SK-N-SH treated with all-trans-retinoic acid at 6 μM for 48 hours (cell line): ENCODE data around the gene SMARCA4.

Source experiments
- ATAC-seq: fragments of 200-7000 bp; cut with Tn5 transposase; 3 replicates; pipeline ENCODE4 v1.9.1; 2020; ENCODE audit warnings: mild to moderate bottlenecking, moderate library complexity
- ARNTL ChIP-seq: fragments of 450-650 bp; formaldehyde crosslinking; IDR thresholded peaks from 2 replicates; pipeline ENCODE4 v1.5.0; 2020; ENCODE audit warnings: low read depth, mild to moderate bottlenecking, moderate library complexity, borderline replicate concordance
- BACH2 ChIP-seq: fragments of 250-450 bp; sonication (Bioruptor Pico); IDR thresholded peaks from 2 replicates; pipeline ENCODE4 v1.9.0; 2021; ENCODE audit warnings: mild to moderate bottlenecking, borderline replicate concordance
- CSDC2 ChIP-seq: fragments of 250-450 bp; sonication (Bioruptor Pico); IDR thresholded peaks from 2 replicates; pipeline ENCODE4 v1.5.0; 2020; ENCODE audit warnings: mild to moderate bottlenecking, moderate library complexity
- CSRNP3 ChIP-seq: fragments of 250-450 bp; sonication (Bioruptor Pico); IDR thresholded peaks from 2 replicates; pipeline ENCODE4 v1.5.1; 2021; ENCODE audit warnings: mild to moderate bottlenecking, moderate library complexity
- ESRRG ChIP-seq: fragments of 250-450 bp; sonication (Bioruptor Pico); IDR thresholded peaks from 2 replicates; pipeline ENCODE4 v1.6.1; 2021; ENCODE audit warnings: mild to moderate bottlenecking
- GLIS3 ChIP-seq: fragments of 250-450 bp; sonication (Bioruptor Pico); IDR thresholded peaks from 2 replicates; pipeline ENCODE4 v1.5.0; 2020; ENCODE audit warnings: mild to moderate bottlenecking, moderate library complexity
- ISL1 ChIP-seq: fragments of 250-450 bp; sonication (Bioruptor Pico); IDR thresholded peaks from 2 replicates; pipeline ENCODE4 v2.1.2; 2022; ENCODE audit warnings: mild to moderate bottlenecking, moderate library complexity
- OSR1 ChIP-seq: fragments of 250-450 bp; sonication (Bioruptor Pico); IDR thresholded peaks from 2 replicates; pipeline ENCODE4 v1.8.0; 2022; ENCODE audit warnings: moderate library complexity, mild to moderate bottlenecking, inconsistent platforms
- PATZ1 ChIP-seq: fragments of 250-450 bp; sonication (Bioruptor Pico); IDR thresholded peaks from 2 replicates; pipeline ENCODE4 v1.8.0; 2020; ENCODE audit warnings: mild to moderate bottlenecking, moderate library complexity, borderline replicate concordance
- POU6F1 ChIP-seq: fragments of 250-450 bp; sonication (Bioruptor Pico); IDR thresholded peaks from 2 replicates; pipeline ENCODE4 v1.8.0; 2021; ENCODE audit warnings: low read depth, mild to moderate bottlenecking, moderate library complexity, borderline replicate concordance
- PPARA ChIP-seq: fragments of 250-450 bp; sonication (Bioruptor Pico); IDR thresholded peaks from 2 replicates; pipeline ENCODE4 v1.5.0; 2020; ENCODE audit warnings: mild to moderate bottlenecking, borderline replicate concordance
- RARB ChIP-seq: fragments of 250-450 bp; sonication (Bioruptor Pico); IDR thresholded peaks from 2 replicates; pipeline ENCODE4 v1.8.0; 2021; ENCODE audit warnings: mild to moderate bottlenecking, moderate library complexity
- SNAI2 ChIP-seq: fragments of 250-450 bp; sonication (Bioruptor Pico); IDR thresholded peaks from 2 replicates; pipeline ENCODE4 v1.5.0; 2020; ENCODE audit warnings: mild to moderate bottlenecking, moderate library complexity
- TCF4 ChIP-seq: fragments of 250-450 bp; sonication (Bioruptor Pico); IDR thresholded peaks from 2 replicates; pipeline ENCODE4 v1.8.0; 2021; ENCODE audit warnings: mild to moderate bottlenecking, moderate library complexity, borderline replicate concordance
- TOX ChIP-seq: fragments of 250-450 bp; sonication (Bioruptor Pico); IDR thresholded peaks from 2 replicates; pipeline ENCODE4 v1.8.0; 2021; ENCODE audit warnings: mild to moderate bottlenecking, moderate library complexity, borderline replicate concordance
- TSHZ2 ChIP-seq: fragments of 250-450 bp; sonication (Bioruptor Pico); IDR thresholded peaks from 2 replicates; pipeline ENCODE4 v1.5.0; 2020; ENCODE audit warnings: mild to moderate bottlenecking, moderate library complexity
- ZC3H10 ChIP-seq: fragments of 250-450 bp; sonication (Bioruptor Pico); IDR thresholded peaks from 2 replicates; pipeline ENCODE4 v1.5.1; 2021; ENCODE audit warnings: mild to moderate bottlenecking, moderate library complexity
- ZFP3 ChIP-seq: fragments of 250-450 bp; sonication (Bioruptor Pico); IDR thresholded peaks from 2 replicates; pipeline ENCODE4 v1.5.0; 2020; ENCODE audit warnings: mild to moderate bottlenecking, moderate library complexity
- ZNF565 ChIP-seq: fragments of 450-650 bp; formaldehyde crosslinking; conservative IDR thresholded peaks from 2 replicates; pipeline ENCODE4 v1.5.0; 2020; ENCODE audit warnings: low read depth, mild to moderate bottlenecking, moderate library complexity
- ZNF70 ChIP-seq: fragments of 450-650 bp; formaldehyde crosslinking; IDR thresholded peaks from 2 replicates; pipeline ENCODE4 v1.5.0; 2020; ENCODE audit warnings: mild to moderate bottlenecking, moderate library complexity
- ZNF8 ChIP-seq: fragments of 450-650 bp; formaldehyde crosslinking; IDR thresholded peaks from 2 replicates; pipeline ENCODE4 v1.5.0; 2020; ENCODE audit warnings: mild to moderate bottlenecking, moderate library complexity
- TF ChIP-seq, protein P1 (sequence below): fragments of 250-450 bp; sonication (Bioruptor Pico); IDR thresholded peaks from 2 replicates; pipeline ENCODE4 v1.5.1; 2020; ENCODE audit warnings: low read depth, mild to moderate bottlenecking, moderate library complexity

SMARCA4 gene

DNA sequence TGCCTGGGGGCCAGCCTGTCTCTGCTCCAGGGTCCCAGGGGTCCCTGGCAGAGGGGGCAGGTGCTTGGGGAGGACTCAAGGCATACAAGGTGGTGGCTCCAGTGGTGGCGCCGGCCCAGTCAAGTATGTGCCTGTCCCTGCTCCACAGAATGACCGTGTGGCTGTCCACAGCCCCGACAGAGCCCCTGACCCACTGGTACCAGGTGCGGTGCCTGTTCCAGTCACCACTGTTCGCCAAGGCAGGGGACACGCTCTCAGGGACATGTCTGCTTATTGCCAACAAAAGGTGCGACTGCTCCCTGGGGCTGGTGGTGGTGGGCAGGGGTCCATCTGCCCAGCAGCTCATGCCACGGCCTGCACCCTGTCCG, 40.6 kb upstream of the SMARCA4 start:
- no peak for ATAC-seq
- TF ChIP-seq ARNTL (CRISPR knock-in tag) (no peak), ISL1 (CRISPR knock-in tag) (no peak), ZNF70 (CRISPR knock-in tag) (no peak), ZFP3 (no peak), TCF4 (no peak), BACH2 (CRISPR knock-in tag) (no peak), SNAI2 (CRISPR knock-in tag) (no peak), GLIS3 (CRISPR knock-in tag) (no peak), RARB (CRISPR knock-in tag) (no peak), TOX (no peak), PATZ1 (CRISPR knock-in tag) (no peak)
- TF ChIP-seq, protein P1, sequence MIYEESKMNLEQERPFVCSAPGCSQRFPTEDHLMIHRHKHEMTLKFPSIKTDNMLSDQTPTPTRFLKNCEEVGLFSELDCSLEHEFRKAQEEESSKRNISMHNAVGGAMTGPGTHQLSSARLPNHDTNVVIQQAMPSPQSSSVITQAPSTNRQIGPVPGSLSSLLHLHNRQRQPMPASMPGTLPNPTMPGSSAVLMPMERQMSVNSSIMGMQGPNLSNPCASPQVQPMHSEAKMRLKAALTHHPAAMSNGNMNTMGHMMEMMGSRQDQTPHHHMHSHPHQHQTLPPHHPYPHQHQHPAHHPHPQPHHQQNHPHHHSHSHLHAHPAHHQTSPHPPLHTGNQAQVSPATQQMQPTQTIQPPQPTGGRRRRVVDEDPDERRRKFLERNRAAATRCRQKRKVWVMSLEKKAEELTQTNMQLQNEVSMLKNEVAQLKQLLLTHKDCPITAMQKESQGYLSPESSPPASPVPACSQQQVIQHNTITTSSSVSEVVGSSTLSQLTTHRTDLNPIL (CRISPR knock-in tag), result no peak

DNA sequence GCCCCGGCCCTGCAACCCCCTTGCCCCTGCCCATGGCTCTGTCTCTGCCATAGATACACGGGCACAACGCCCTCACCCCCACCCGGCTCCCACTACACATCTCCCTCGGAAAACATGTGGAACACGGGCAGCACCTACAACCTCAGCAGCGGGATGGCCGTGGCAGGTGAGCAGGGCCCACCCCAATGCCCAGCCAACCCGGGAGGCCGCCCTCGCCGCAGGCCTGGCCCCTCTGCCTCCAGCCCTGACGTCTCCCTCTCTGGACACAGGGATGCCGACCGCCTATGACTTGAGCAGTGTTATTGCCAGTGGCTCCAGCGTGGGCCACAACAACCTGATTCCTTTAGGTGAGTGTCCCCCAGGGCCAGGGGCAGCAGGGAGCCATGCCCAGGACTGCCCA, 40.0 kb upstream of the SMARCA4 start:
- no peak for ATAC-seq
- TF ChIP-seq PPARA (CRISPR knock-in tag) (no peak), BACH2 (CRISPR knock-in tag) (no peak), CSDC2 (CRISPR knock-in tag) (no peak), TSHZ2 (CRISPR knock-in tag) (no peak), ISL1 (CRISPR knock-in tag) (no peak), ZNF70 (CRISPR knock-in tag) (no peak), ESRRG (CRISPR knock-in tag) (no peak), CSRNP3 (CRISPR knock-in tag) (no peak), PATZ1 (CRISPR knock-in tag) (no peak), ZNF565 (CRISPR knock-in tag) (no peak), POU6F1 (CRISPR knock-in tag) (no peak), GLIS3 (CRISPR knock-in tag) (no peak), ZC3H10 (CRISPR knock-in tag) (no peak), ZNF8 (CRISPR knock-in tag) (no peak), TOX (no peak), OSR1 (no peak), ZFP3 (no peak)
- TF ChIP-seq, protein P1 (CRISPR knock-in tag), result no peak
